Right atrium auricular region (tissue), 2 donors: Measurements from ENCODE around the gene LRFN3. TPM values are rescaled to one million over a fixed set of nuclear protein-coding genes. Genes with fewer than 3 reads are reported as not detected.
"Not testable (repeated sequence)": the region's sequence is repeated elsewhere in the genome, so short reads cannot be mapped to it uniquely, and the experiment has no call there.

Experiments used
- DNase-seq: peaks from one replicate; pipeline ENCODE4 v3.0.0-alpha.2; 2019; ENCODE audit warnings: low spot score
- H3K27ac ChIP-seq, 2 donors: fragments of 200-600 bp; sonication (generic); 1 replicate in 1 of 2; 2 replicates in 1 of 2; pipeline ENCODE4 v1.5.1; 2016 to 2019
- H3K27me3 ChIP-seq, 2 donors: fragments of 200-600 bp; sonication (generic); one replicate each; pipeline versions ENCODE4 v1.5.1 to v1.6.0; 2017 to 2019
- H3K36me3 ChIP-seq: fragments of 200-600 bp; sonication (generic); one replicate; pipeline ENCODE4 v1.5.1; 2016
- H3K4me1 ChIP-seq, 2 donors: fragments of 200-600 bp; sonication (generic); one replicate each; pipeline versions ENCODE4 v1.5.1 to v1.6.0; 2017 to 2019
- H3K4me3 ChIP-seq, 2 donors: fragments of 200-600 bp; sonication (generic); 1 replicate in 1 of 2; 2 replicates in 1 of 2; pipeline ENCODE4 v1.5.1; 2017 to 2019; ENCODE audit warnings: mild to moderate bottlenecking in 1 of 2, moderate library complexity in 1 of 2
- H3K9me3 ChIP-seq, 2 donors: fragments of 200-600 bp; sonication (generic); one replicate each; pipeline ENCODE4 v1.5.1; 2019
- CTCF ChIP-seq, 2 donors: fragments of 200-600 bp; sonication (generic); IDR thresholded peaks; one replicate each; pipeline ENCODE4 v1.5.1; 2019; ENCODE audit warnings: antibody characterized with exemption in 2 of 2
- total RNA-seq, 2 donors: library from RNA; depleted of rRNA; stranded (reverse); fragments of >200 nt; gene quantifications; one replicate each; pipeline ENCODE4 v1.1.0, GENCODE V29; 2016

The LRFN3 gene
- total RNA-seq, 2 donors from 2014 or later = 10.5 to 13.1 TPM

- Histone ChIP-seq H3K9me3 (no peaks in the 10 kb centered on the region), H3K4me3 (no peak overlapping the region), H3K27ac (no peak overlapping the region), H3K4me1 (no peaks in the 10 kb centered on the region), H3K27me3 (no peaks in the 10 kb centered on the region), H3K36me3 (no peaks in the 10 kb centered on the region)
- DNase-seq = no peak
- TF ChIP-seq CTCF (IDR thresholded peaks at IDR 0.05) = no peak
Measured at GRCh38 chr19:35978832-35979365, 42.7 kb downstream of the LRFN3 start.

- not testable (repeated sequence) for H3K27me3 ChIP-seq, DNase-seq, H3K27ac ChIP-seq, H3K4me3 ChIP-seq, H3K9me3 ChIP-seq, H3K4me1 ChIP-seq, H3K36me3 ChIP-seq
Measured at GRCh38 chr19:35980997-35981396, 44.8 kb downstream of the LRFN3 start.

- peaks cover 0 to 9% of the 10 kb centered on the region in 2 donors for H3K4me1 ChIP-seq
- no peaks in the 10 kb centered on the region for H3K9me3 ChIP-seq
- DNase-seq = no peak
- no peaks in the 10 kb centered on the region for H3K27me3 ChIP-seq
- TF ChIP-seq CTCF (IDR thresholded peaks at IDR 0.05) = no peak
- no peak overlapping the region for H3K27ac ChIP-seq
- H3K36me3 ChIP-seq = no peaks in the 10 kb centered on the region
- no peak overlapping the region for H3K4me3 ChIP-seq
Measured at GRCh38 chr19:35983177-35983576, 47.0 kb downstream of the LRFN3 start.

GRCh38 chr19:35986111-35986510, 49.9 kb downstream of the LRFN3 start:
- H3K36me3 ChIP-seq = no peaks in the 10 kb centered on the region
- no peaks in the 10 kb centered on the region for H3K27me3 ChIP-seq
- H3K4me3 ChIP-seq = no peak overlapping the region
- no peak for DNase-seq
- no peak for TF ChIP-seq CTCF (IDR thresholded peaks at IDR 0.05)
- no peak overlapping the region for H3K27ac ChIP-seq
- H3K9me3 ChIP-seq = no peaks in the 10 kb centered on the region
- peaks cover 0 to 9% of the 10 kb centered on the region in 2 donors for H3K4me1 ChIP-seq

- H3K36me3 ChIP-seq = no peaks in the 10 kb centered on the region
- no peak for TF ChIP-seq CTCF (IDR thresholded peaks at IDR 0.05)
- no peak overlapping the region for H3K27ac ChIP-seq
- H3K27me3 ChIP-seq = no peaks in the 10 kb centered on the region
- H3K9me3 ChIP-seq = no peaks in the 10 kb centered on the region
- DNase-seq = no peak
- H3K4me1 ChIP-seq = peaks cover 0 to 9% of the 10 kb centered on the region in 2 donors
- peak overlapping the region in 1 of 2 donors; percentile 43 for H3K4me3 ChIP-seq
Measured at GRCh38 chr19:35986664-35987570, 50.7 kb downstream of the LRFN3 start.

- no peaks in the 10 kb centered on the region for H3K27me3 ChIP-seq
- no peak for TF ChIP-seq CTCF (IDR thresholded peaks at IDR 0.05)
- DNase-seq = no peak
- H3K9me3 ChIP-seq = no peaks in the 10 kb centered on the region
- peaks cover 0 to 9% of the 10 kb centered on the region in 2 donors for H3K4me1 ChIP-seq
- no peak overlapping the region for H3K27ac ChIP-seq
- peak overlapping the region in 1 of 2 donors; percentile 43 for H3K4me3 ChIP-seq
- no peaks in the 10 kb centered on the region for H3K36me3 ChIP-seq
Measured at GRCh38 chr19:35987571-35987896, 51.4 kb downstream of the LRFN3 start.
